ENCODE data around the gene ONECUT2. TPM values are rescaled to one million over a fixed set of nuclear protein-coding genes. Genes with fewer than 3 reads are reported as not detected.

ONECUT2 gene
- total RNA-seq, 1 experiment from 2014 or later: 1.2 TPM

DNA sequence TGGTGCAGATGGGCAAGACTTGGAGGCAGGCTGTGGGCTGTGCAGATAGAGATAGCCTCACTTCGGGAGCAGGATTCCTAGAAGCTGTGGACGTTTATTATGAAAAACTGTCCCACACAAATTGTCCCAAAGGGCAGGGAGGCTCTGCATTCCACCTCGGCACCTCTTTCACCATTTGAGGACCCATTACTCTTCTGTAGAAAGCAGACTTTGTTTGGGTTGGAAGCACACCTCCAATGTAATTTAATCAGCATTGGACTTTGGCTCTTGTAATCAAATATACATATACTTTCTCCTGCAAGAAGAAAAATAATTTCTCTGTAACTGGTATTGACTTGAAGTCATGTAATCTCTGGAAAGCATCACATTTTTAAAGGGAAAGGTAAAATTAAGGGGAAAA lies 8.5 kb downstream of the ONECUT2 start:
- DNase-seq (ENCODE audit: low spot score): no peak
- Histone ChIP-seq H3K9me3 (ENCODE audit: low read depth, low read length, poor library complexity, severe bottlenecking) (no peaks in the 10 kb centered on the region), H3K27ac (ENCODE audit: low read depth, low read length, poor library complexity, severe bottlenecking) (no peak overlapping the region), H3K4me1 (ENCODE audit: insufficient read depth, low read length, poor library complexity, severe bottlenecking) (peaks cover 1% of the 10 kb centered on the region), H3K27me3 (replicated peaks; ENCODE audit: insufficient read depth, low read depth, low read length, poor library complexity) (peaks cover 82% of the 10 kb centered on the region), H3K36me3 (ENCODE audit: insufficient read depth, low read length, poor library complexity, severe bottlenecking) (no peaks in the 10 kb centered on the region), H3K4me3 (ENCODE audit: low read depth, low read length, poor library complexity, severe bottlenecking) (no peak overlapping the region)
- intact Hi-C loops (cut with micrococcal nuclease; ENCODE audit: unreplicated experiment): no loop called here
- TF ChIP-seq, protein P1, sequence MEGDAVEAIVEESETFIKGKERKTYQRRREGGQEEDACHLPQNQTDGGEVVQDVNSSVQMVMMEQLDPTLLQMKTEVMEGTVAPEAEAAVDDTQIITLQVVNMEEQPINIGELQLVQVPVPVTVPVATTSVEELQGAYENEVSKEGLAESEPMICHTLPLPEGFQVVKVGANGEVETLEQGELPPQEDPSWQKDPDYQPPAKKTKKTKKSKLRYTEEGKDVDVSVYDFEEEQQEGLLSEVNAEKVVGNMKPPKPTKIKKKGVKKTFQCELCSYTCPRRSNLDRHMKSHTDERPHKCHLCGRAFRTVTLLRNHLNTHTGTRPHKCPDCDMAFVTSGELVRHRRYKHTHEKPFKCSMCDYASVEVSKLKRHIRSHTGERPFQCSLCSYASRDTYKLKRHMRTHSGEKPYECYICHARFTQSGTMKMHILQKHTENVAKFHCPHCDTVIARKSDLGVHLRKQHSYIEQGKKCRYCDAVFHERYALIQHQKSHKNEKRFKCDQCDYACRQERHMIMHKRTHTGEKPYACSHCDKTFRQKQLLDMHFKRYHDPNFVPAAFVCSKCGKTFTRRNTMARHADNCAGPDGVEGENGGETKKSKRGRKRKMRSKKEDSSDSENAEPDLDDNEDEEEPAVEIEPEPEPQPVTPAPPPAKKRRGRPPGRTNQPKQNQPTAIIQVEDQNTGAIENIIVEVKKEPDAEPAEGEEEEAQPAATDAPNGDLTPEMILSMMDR (conservative IDR thresholded peaks at IDR 0.05; ENCODE audit: low read depth, low read length): no peak
- TF ChIP-seq EZH2 (IDR thresholded peaks at IDR 0.05; ENCODE audit: borderline replicate concordance, low read depth, low read length, poor library complexity, severe bottlenecking): no peak
- POLR2A ChIA-PET (ENCODE audit: low non-redundant PET): no interaction called here
- CTCF ChIA-PET: no interaction called here
- no TSS peak for BruUV-seq (replicated peaks)

DNA sequence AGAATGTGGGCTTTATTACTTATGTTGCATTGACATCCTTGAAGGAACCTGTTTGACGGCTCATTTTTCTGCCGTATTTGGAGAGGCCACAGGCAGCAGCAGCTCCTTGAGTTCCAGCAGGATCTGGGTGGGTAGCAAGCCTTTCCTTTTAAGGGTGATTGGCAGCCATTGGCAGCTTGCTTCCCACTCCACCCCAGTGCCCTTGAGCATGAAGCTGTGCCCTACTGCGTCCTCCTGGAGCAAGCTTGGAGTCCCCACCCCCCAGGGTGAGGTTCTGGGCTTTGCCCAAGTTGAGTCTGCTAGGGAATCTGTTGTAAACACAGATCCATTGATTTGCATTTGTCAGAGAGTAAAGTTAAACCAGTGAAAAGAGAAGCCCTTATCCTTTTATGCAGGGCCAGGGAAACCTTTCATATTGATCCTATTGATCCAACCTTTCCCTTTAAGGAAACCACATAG lies 9.2 kb downstream of the ONECUT2 start:
- H3K4me3 ChIP-seq (ENCODE audit: low read depth, low read length, poor library complexity, severe bottlenecking): no peak overlapping the region
- H3K27me3 ChIP-seq (replicated peaks; ENCODE audit: insufficient read depth, low read depth, low read length, poor library complexity): peaks cover 82% of the 10 kb centered on the region
- no TSS peak for BruUV-seq (replicated peaks)
- H3K9me3 ChIP-seq (ENCODE audit: low read depth, low read length, poor library complexity, severe bottlenecking): no peaks in the 10 kb centered on the region
- ChIA-PET CTCF (interaction anchor here (0.7 kb wide), 1 partner anchor 175 kb away, joined by 12 read pairs; no protein-coding TSS in a partner anchor), POLR2A (ENCODE audit: low non-redundant PET) (no interaction called here)
- TF ChIP-seq, protein P1 (conservative IDR thresholded peaks at IDR 0.05; ENCODE audit: low read depth, low read length): no peak
- no peak for TF ChIP-seq EZH2 (IDR thresholded peaks at IDR 0.05; ENCODE audit: borderline replicate concordance, low read depth, low read length, poor library complexity, severe bottlenecking)
- intact Hi-C loops (cut with micrococcal nuclease; ENCODE audit: unreplicated experiment): no loop called here
- no peak for DNase-seq (ENCODE audit: low spot score)
- H3K36me3 ChIP-seq (ENCODE audit: insufficient read depth, low read length, poor library complexity, severe bottlenecking): no peaks in the 10 kb centered on the region
- H3K27ac ChIP-seq (ENCODE audit: low read depth, low read length, poor library complexity, severe bottlenecking): no peak overlapping the region
- H3K4me1 ChIP-seq (ENCODE audit: insufficient read depth, low read length, poor library complexity, severe bottlenecking): no peaks in the 10 kb centered on the region

DNA sequence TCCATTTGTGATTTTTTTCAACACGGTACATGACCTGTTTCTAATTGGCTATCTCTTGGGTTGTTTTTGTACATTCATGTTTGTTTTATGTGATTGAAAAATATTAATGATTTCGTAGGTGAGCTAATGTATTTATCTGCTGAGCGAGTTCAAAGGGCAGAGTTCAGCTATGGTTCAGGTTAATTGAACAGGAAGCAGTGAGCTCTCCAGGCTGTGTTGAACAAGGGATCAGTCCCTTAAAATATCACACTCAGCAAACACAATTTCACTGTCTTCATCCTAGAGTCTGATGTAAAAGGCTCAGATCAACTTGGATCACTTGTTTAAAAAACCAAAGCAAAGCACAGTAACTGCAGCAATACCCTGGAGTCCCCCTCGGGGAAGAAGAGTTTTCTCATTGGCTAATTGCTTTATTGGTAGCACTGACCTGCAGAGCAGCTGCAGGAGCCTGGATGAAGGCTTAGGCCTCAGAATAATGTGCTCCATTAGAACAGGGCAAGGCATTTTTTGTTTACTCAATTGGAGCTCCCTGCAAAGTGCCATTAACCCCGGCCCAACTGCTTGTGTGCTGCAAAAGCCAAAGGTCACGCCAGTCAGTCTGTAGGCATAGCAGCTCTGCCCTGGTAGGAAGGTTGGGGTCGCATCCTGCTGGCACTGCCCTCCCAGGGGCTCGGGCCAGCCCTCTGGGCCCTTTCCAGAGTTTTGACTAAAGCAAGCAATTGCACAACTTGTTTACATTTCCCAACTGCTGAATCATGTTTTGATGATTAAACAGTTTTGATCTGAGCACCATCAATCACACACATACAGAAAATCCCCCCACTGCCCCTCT lies 10.5 kb downstream of the ONECUT2 start:
- intact Hi-C loops (cut with micrococcal nuclease; ENCODE audit: unreplicated experiment): loop anchor here (5.0 kb wide), 1 partner anchor 693 kb away; no protein-coding TSS in a partner anchor
- H3K36me3 ChIP-seq (ENCODE audit: insufficient read depth, low read length, poor library complexity, severe bottlenecking): no peaks in the 10 kb centered on the region
- no TSS peak for BruUV-seq (replicated peaks)
- H3K27me3 ChIP-seq (replicated peaks; ENCODE audit: insufficient read depth, low read depth, low read length, poor library complexity): peaks cover 78% of the 10 kb centered on the region
- POLR2A ChIA-PET (ENCODE audit: low non-redundant PET): no interaction called here
- CTCF ChIA-PET: no interaction called here
- H3K4me1 ChIP-seq (ENCODE audit: insufficient read depth, low read length, poor library complexity, severe bottlenecking): no peaks in the 10 kb centered on the region
- no peak overlapping the region for H3K27ac ChIP-seq (ENCODE audit: low read depth, low read length, poor library complexity, severe bottlenecking)
- H3K9me3 ChIP-seq (ENCODE audit: low read depth, low read length, poor library complexity, severe bottlenecking): no peaks in the 10 kb centered on the region
- TF ChIP-seq, protein P1 (conservative IDR thresholded peaks at IDR 0.05; ENCODE audit: low read depth, low read length): no peak
- no peak for TF ChIP-seq EZH2 (IDR thresholded peaks at IDR 0.05; ENCODE audit: borderline replicate concordance, low read depth, low read length, poor library complexity, severe bottlenecking)
- DNase-seq (ENCODE audit: low spot score): no peak
- H3K4me3 ChIP-seq (ENCODE audit: low read depth, low read length, poor library complexity, severe bottlenecking): no peak overlapping the region
